Stomach smooth muscle (tissue), 2 donors: Measurements from ENCODE around the gene GLB1L2.

ENCODE experiments used
- H3K27ac ChIP-seq: one replicate; pipeline ENCODE4 v1.7.0; 2013; ENCODE audit warnings: mild to moderate bottlenecking, low read length, inconsistent platforms
- H3K27me3 ChIP-seq, 2 donors: one replicate each; pipeline ENCODE4 v1.7.0; 2013; ENCODE audit warnings: low read length in 2 of 2; ENCODE audit not compliant: insufficient read depth in 2 of 2, control insufficient read depth in 1 of 2
- H3K36me3 ChIP-seq, 2 donors: one replicate each; pipeline ENCODE4 v1.7.0; 2013; ENCODE audit warnings: low read length in 2 of 2; ENCODE audit not compliant: control insufficient read depth in 2 of 2, insufficient read depth in 2 of 2
- H3K4me1 ChIP-seq: one replicate; pipeline ENCODE4 v1.7.0; 2013; ENCODE audit warnings: low read length; ENCODE audit not compliant: control insufficient read depth, insufficient read depth
- H3K4me3 ChIP-seq, 2 donors: one replicate each; pipeline ENCODE4 v1.7.0; 2013; ENCODE audit warnings: low read length in 2 of 2
- H3K9ac ChIP-seq, 2 donors: one replicate each; pipeline ENCODE4 v1.7.0; 2013; ENCODE audit warnings: low read length in 2 of 2, mild to moderate bottlenecking in 1 of 2
- H3K9me3 ChIP-seq, 2 donors: one replicate each; pipeline ENCODE4 v1.7.0; 2013; ENCODE audit warnings: low read length in 2 of 2; ENCODE audit not compliant: control insufficient read depth in 2 of 2
- donor health status: healthy.
- donor health status: Pancreatic carcinoma.

The GLB1L2 gene

DNA sequence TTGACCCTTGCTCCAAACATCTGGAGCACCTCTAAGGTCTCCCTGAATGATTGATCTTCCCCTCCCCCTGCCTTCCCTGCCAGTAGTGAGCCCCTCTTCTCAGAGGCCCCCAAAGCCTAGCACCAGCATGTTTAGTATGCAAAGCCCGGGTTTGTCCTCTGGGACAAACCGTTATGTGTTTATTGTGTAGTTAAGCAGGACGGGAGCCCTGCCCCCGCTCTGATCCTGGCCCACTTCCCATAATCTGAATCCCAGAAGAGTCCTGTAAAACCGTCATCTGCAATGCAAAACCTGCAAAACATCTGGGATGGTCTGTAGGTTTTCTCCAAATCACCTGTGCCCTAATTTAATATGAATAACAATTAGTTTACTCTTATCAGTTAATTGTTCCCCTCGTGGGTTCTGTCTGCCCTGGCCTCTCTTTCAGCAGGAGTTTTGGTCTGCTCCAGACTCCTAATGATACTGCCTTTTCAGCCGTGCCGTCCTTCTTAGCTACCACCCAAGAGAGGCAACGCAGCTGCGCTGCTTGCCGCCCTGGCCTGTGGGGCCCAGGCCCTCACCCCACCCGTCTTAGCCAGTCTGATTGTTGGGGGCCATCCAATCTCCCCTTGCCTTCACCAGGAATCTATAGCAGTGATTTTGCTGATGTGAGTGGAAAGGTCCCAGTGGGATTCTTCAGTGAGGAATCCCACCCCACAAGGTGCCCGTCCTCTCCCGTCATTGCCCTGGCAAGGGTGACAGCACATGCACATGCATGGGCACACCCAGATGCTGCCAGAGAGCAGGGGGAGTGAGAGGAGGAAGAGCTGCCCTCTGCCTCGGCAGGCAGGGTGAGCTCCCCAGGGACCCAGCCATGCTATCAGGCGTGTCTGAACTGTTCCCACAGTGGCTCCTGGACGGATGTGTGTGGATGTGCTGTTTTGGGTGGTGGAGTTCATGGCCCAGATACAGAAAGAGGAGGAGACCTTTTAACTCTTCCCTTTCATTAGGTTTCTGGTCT is 83.3 kb downstream of the GLB1L2 start:
- H3K27ac ChIP-seq, result no peak overlapping the region
- H3K36me3 ChIP-seq, result no peaks in the 10 kb centered on the region
- no peaks in the 10 kb centered on the region for H3K9me3 ChIP-seq
- H3K4me1 ChIP-seq, result peaks cover 13% of the 10 kb centered on the region
- H3K27me3 ChIP-seq, result peaks cover 39 to 54% of the 10 kb centered on the region in 2 donors
- H3K9ac ChIP-seq, result no peak overlapping the region
- H3K4me3 ChIP-seq, result no peak overlapping the region

DNA sequence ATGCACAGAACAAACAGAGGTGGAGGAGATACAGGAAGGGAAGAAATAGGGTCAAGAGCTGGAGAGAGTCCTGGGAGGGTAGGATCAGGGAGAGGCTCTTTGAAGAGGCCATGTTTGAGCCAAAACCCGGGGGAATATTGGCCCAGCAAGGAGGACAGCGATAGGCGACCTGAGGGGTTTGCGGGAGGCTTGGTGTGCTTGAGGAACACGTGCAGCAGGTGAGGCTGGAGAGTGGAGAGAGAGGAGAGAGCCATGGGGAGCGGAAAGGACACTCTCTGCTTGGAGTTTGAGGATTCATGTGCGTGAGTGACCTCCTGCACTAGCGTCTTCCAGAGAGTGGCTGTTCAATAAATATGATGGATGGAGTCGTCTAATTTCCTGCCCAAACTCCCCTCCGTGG is 84.9 kb downstream of the GLB1L2 start:
- Histone ChIP-seq H3K4me1 (peaks cover 8% of the 10 kb centered on the region), H3K9ac (no peak overlapping the region), H3K9me3 (no peaks in the 10 kb centered on the region), H3K27me3 (peaks cover 23 to 42% of the 10 kb centered on the region in 2 donors), H3K4me3 (no peak overlapping the region), H3K27ac (no peak overlapping the region), H3K36me3 (no peaks in the 10 kb centered on the region)

- Histone ChIP-seq H3K4me3 (no peak overlapping the region), H3K36me3 (no peaks in the 10 kb centered on the region), H3K4me1 (no peaks in the 10 kb centered on the region), H3K9ac (no peak overlapping the region), H3K27me3 (peaks cover 18 to 41% of the 10 kb centered on the region in 2 donors), H3K9me3 (no peaks in the 10 kb centered on the region), H3K27ac (no peak overlapping the region)
These were observed 86.4 kb downstream of the GLB1L2 start for GRCh38 chr11:134417871-134418840.

- Histone ChIP-seq H3K4me1 (no peaks in the 10 kb centered on the region), H3K9me3 (no peaks in the 10 kb centered on the region), H3K4me3 (no peak overlapping the region), H3K36me3 (no peaks in the 10 kb centered on the region), H3K9ac (no peak overlapping the region), H3K27me3 (peaks cover 3 to 15% of the 10 kb centered on the region in 2 donors), H3K27ac (no peak overlapping the region)
These were observed 91.3 kb downstream of the GLB1L2 start for GRCh38 chr11:134423106-134423505.

- H3K27ac ChIP-seq, result no peak overlapping the region
- H3K9ac ChIP-seq, result no peak overlapping the region
- no peaks in the 10 kb centered on the region for H3K4me1 ChIP-seq
- peaks cover 4 to 21% of the 10 kb centered on the region in 2 donors for H3K27me3 ChIP-seq
- H3K36me3 ChIP-seq, result no peaks in the 10 kb centered on the region
- no peak overlapping the region for H3K4me3 ChIP-seq
- H3K9me3 ChIP-seq, result no peaks in the 10 kb centered on the region
These were observed 93.6 kb downstream of the GLB1L2 start for GRCh38 chr11:134425413-134425812.
